HS-5 (cell line): ENCODE data around the gene PARD3.
A peak's percentile ranks its signal among the peaks of the same experiment; 100 is the strongest.
"Not testable (repeated sequence)": the region's sequence is repeated elsewhere in the genome, so short reads cannot be mapped to it uniquely, and the experiment has no call there.

Experiments used
- DNase-seq: peaks from one replicate; pipeline ENCODE4 v3.0.0-alpha.2; 2012; ENCODE audit warnings: low read depth

PARD3 gene

DNA sequence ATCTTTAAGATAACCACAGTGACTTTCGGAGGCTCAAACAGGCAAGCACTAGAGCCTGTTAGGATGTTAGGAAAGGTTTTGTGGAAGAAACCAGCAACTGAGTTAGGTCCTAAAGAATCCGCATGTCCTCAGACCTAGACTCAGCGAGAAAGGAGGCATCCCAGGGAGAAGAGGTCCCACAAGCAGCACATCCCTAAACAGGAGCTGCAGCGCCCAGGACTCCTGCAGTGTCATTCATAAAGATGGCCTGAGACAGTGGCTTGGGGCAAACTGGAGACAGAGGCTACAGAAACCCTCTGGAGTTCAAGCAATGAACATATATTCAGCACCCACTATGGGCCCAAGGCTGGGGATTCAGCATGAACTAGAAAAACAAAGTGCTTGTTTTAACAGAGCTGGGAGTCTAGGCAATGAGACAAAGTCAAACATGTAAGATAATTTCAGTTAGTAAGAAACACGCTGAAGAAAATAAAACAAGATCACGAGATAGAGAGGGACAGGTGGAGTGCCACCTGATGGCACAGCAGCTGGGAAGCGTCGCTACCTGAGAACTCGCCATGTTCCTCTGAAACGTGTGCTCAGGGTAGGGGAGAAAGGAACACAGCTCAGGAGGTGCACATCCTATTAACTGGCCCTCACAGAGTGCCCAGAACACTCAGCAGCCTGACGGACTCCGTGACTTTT lies 48.1 kb downstream of the PARD3 start:
- no peak for DNase-seq

DNA sequence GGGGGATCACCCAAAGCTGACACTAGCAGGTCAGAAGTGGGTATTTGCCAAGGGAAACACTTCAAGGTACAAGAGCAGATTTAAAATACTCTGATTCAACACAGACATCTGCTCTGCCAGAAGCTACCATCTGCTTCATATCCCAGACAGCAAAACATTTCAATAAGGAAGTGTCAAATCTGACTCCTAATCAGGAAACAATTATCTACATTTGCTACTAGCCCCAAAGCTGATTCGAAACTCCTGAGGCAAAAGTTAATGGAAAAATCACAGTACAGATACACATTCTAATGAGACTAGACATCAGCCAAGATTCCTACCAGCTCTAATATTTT lies 48.9 kb downstream of the PARD3 start:
- DNase-seq, result no peak

DNA sequence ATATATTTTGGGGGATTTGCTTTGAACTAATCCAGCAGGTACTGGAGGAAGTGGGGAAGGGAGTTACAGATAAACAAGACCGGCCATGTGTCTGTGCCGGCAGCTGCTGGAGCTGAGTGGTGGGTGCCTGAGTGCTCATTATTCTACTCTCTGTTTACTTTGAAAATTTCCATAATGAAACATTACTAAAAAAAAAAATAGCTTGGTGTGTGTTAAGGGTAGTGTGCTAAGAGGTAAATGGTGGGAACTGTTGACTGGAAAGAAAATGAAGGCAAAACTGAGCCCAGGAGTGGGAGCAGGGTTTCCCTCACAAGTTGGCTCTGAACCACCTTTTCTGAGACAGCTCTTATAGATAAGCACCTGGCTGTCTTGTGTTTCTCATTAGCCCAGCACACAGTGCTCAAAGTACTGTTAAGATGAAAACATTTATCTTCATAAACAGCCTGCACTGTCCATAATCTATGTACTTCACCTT lies 50.6 kb downstream of the PARD3 start:
- DNase-seq, result no peak

DNA sequence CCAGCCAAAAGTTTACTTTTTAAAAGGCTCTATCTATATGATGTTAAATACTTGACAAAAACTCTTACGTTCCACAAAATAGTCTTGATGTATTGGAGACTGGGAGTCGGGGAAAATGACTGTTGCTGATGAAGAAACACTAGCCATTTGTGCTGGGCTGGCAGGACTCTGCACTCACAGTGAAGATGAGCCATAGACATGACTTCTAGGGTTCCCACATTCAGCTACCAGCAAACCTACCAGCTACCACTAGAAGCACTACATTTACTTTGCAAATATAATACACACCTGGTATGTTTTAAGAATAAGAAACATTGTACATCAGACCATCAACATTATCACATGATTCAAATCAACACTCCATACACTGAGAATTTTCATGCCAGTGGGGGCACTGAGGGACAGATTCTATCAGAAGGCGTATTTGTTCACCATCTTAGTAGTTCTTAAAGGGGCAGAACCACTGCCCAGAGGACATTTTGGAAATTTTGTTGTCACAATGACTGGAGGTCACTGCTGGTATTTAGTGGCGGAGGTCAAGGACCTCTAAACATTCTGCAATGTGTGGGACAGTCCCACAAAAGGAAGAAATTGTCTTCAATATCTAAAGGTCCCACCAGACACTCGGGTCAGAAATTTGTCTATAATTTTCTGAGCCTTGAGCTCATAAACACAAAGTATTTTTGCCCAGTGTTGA lies 52.3 kb downstream of the PARD3 start:
- DNase-seq, result no peak

DNA sequence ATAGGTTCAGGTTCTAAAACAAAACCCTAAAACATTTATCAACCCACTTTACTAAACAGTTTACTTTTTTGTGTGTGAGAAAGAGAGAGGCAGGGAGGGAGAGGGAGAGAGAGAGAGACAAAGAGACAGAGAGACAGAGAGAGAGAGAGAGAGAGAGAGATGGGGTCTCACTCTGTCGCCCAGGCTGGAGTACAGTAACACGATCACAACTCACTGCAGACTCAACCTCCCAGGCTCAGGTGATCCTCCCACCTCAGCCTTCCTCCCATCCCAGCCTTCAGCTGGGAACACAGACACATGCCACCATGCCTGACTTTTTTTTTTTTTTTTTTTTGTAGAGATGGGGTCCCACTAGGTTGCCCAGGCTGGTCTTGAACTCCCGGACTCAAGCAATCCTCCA lies 52.9 kb downstream of the PARD3 start:
- DNase-seq, result no peak

DNA sequence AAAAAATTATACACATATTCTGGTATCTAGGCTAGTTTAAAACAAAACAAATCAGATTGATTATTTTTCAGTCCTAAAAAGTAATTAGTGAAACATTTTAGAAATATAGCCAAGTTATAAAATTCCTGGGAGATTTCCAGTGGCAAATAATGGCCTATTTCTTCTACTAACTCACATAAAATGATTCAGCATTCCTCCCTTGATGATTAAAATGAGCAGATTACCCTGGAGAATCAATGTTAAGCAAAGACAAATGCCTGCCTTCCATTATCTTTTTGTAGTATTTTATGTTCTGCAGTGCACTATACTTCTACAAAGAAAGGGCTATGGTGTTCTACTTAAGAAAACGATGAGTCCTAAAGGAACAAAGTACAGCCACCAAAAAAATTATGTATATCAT lies 53.6 kb downstream of the PARD3 start:
- DNase-seq, result no peak

DNA sequence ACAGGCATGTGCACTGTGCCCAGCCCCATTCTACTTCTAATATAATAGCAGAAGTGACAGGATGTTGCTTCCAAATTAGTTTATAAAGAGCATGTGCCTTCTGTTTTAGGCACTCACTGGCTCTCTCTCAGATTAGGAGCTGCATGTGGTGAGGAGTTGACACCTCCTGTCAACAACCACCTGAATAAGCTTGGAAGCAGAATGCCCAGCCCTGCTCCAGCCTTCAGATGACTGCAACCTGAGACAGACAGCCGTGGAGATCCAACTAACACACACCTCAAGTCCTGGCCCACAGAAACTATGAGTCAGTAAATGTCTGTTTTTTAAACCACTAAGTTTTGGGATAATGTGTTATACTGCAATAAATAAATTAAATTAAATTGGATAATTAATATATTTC lies 54.5 kb downstream of the PARD3 start:
- no peak for DNase-seq

DNA sequence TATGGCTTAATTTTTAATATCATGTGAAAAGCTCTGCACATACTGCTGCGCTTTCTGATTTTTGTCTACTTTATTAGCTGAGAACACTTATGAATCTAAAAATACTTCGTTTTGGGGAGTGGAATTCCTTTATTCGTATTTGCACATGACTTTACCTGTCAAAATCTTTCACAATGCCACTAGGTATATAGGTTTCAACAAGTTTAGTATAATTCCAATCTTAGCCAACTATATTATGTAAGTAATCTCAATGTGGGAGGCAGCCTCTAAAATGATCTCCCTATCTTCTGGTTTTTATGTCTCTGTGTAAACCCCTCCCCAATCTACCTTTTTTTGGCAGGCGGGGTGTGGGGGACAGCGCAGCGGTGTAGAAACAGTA lies 55.3 kb downstream of the PARD3 start:
- no peak for DNase-seq

DNA sequence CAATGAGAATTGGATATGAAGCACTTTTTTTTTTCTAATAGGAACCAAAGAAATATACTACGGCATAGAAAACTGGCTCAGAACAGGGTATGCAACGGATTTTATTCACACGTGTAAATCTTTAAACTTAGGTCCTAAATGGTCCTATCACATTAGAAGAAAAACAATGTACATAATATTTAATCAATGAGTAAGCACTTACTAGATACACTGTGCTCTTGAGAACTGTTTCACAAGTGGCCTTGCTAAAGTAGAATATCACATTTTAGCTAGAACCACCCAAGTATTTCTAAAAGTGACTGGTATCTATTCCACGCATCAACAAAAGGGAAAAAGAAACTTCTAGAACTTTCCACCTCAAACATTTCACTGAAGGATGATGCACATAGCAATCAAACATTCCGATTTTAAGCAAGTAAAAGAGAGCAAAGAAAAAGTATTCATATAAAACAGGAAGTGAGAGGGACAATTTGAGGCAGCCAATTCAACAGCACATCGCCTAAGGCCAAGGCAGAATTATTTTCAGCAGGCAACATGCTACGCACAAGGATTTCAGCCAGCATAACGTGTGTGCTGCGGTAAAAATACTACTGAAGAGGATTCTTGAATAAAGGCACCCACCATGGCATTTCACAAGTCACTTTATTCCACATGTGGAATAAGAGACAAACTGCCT lies 55.8 kb downstream of the PARD3 start:
- no peak for DNase-seq

DNA sequence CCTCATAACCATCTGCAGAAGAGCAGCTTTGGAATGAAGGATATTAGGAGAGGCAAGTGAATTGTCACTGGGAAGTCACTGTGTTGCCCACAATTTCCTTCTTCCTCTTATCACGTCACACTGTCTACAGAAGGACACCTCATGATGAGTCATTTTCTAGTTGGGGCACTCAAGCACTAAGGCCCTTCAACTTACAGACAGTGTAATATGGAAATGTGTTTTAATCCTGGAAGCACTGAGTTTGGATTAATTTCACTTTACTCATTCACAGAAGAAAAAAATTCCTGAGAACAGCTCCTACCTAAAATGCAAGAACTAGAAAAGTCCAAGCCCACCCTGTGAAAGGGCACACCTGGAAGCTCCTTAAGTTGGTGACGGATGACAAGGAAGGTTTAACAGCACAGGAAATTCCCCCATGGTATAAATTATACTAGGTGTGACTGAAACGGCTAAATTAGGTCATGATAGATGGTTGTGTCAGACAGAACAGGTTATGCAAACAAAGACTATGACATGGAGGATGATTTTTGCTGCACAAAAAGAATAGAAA lies 56.6 kb downstream of the PARD3 start:
- DNase-seq, result peak; percentile 68

DNA sequence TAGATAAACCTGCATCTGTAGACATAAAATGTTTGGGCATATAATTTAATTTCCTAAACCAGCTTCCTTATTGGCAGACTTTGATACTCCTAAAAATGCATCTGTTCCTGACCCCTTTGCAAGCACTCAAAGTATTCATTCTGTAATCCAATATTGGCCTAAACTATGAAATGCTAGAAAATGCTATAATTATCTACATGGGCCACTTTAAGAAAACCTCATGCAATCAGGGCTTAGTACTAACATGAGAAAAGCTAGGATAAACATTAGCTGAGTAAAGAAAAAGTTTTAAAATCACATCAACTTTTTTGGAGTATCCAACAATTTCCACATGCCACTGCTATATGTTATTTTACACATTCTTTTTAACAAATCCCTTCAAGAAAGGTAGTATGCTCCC lies 57.2 kb downstream of the PARD3 start:
- DNase-seq, result no peak

DNA sequence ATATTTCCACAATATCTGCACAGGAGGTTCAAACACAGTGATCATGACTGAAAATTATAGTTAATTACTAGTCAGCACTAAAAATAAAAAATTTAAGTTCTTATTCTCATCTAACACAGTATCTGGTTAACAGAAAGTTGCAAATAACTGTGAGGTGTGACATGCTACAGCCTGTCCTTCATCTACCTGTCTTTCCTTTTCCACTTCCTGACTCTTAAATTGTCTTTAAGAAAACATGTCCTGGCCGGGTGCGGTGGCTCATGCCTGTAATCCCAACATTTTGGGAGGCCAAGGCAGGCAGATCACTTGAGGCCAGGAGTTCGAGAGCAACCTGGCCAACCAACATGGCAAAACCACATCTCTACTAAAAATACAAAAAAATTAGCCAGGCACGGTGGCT lies 57.9 kb downstream of the PARD3 start:
- DNase-seq, result not testable (repeated sequence)

DNA sequence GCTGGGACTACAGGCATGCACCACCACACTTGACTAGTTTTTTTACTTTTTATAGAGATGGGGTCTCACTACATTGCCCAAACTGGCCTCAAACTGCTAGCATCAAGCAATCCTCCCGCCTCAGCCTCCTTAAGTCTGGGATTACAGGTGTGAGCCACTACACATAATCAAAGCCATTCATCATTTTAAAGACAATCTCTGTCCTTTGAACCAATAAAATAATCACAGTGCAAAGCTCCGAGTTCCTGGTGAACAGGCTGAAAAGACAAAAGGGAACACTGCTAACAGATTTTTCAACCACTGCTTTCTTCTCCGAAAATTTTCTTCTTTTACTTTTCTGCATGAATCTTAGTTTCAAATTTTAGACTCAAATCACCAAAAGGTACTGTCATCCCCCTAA lies 58.5 kb downstream of the PARD3 start:
- DNase-seq, result no peak

DNA sequence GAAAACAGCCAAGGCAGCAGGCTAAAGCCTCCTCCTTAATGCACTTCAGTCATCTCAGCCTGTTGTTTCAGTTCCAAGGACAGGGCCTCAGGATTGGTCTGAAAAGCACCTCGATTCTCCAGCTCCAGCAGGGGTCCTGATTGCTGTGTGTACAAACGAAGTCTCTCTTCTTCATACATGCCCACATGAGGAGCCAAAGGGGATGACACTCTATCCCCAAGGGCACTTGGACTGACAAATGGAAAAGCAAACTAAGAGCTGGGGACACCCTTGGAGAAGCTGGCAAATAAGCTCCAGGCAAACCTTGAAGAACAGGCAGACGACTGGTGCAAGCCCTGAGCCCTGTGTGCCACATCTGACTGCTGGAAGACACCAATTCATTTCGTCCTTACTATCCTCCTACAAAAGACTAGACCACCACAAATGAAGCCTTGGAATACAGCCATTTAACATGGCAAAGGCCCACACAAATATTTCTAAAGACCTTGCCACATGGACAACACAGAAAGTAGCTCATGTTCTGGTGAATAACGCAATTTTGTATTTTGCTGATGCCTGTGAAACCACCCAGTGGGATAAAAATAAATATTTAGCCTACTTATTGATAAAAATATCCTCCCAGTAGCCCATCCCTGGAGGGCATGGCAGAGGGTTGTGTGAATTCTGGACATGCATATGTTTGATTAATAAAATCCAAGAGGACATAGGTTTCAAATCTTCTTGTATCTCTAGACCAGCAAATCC lies 61.9 kb downstream of the PARD3 start:
- no peak for DNase-seq

DNA sequence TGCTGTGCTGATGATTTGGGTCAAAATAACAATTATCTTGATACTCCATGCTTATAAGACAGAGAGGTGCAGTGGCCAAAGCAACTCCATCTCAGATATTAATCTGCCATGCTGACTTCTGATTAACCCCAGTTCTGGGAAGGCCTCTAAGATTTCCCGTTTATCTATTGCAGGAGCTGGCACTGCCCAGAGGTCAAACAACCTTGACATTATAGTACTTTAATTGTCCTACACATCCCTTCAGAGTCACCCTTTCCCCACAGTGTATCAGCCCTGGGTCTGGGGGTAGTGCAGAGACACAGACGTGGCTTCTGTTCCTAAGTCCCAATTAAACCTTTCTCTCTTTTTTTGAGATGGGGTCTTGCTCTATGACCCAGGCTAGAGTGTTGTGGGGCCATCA lies 63.8 kb downstream of the PARD3 start:
- no peak for DNase-seq

DNA sequence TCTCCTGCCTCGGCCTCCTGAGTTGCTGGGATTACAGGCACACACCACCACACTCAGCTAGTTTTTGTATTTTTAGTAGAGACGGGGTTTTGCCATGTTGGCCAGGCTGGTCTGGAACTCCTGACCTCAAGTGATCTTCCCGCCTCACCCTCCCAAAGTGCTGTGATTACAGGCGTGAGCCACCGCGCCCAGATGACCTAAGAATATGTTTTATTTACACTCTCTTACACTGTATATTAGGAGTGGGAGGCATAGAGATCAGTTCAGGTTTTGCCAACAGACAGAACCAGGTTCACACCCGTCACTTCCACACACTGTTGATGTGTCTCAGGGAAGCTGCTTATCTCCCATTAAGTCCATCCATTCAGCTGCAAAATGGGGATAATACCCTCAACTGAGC lies 64.3 kb downstream of the PARD3 start:
- not testable (repeated sequence) for DNase-seq

DNA sequence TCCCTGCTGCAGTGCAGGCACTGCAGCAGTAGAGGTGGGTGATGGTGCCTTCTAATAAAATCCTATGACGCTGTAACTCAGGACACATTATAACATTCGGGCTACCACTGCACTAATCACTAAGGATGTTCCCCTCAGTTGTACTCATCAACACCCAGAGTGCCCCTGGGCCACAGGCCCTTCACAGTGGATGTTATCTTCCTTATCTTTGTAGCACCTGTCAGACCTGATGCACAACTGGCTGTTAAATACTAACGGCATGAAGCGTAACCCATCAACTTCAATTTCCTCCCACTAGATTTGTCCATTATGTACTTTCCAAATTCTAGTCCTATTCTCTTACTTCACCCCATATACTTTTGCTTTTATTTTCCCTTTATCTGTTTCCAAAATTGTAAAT lies 66.3 kb downstream of the PARD3 start:
- no peak for DNase-seq

DNA sequence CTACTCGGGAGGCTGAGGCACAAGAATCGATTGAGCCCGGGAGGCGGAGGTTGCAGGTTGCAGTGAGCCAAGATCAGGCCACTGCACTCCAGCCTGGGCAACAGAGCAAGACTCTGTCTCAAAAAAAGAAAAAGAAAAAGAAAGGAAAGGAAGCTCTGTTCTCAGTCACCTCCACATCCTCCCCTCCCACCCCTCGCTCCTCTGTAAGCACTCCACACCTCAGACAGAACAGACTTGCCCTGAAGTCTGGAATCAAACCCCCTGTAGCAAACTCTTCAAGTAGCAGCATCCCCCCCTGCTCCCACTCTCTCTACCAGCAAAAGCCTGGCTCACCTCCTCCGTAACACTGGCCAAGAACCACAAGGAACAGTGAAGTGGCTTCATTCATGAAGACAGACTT lies 66.7 kb downstream of the PARD3 start:
- DNase-seq, result no peak

DNA sequence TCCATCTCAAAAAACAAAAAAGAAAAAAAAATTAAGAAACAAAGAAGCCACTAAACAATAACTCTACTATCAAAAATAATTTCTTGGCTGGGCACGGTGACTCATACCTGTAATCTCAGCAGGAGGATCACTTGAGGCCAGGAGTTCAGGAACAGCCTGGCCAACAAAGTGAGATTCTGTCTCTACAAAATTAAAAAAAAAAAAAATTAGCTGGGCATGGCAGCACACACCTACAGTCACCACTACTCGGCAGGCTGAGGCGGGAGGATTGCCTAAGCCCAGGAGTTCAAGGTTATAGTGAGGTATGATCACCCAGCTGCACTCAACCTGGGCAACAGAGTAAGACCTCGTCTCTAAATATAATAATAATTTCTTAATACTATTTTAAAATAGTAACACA lies 69.0 kb downstream of the PARD3 start:
- DNase-seq, result no peak

DNA sequence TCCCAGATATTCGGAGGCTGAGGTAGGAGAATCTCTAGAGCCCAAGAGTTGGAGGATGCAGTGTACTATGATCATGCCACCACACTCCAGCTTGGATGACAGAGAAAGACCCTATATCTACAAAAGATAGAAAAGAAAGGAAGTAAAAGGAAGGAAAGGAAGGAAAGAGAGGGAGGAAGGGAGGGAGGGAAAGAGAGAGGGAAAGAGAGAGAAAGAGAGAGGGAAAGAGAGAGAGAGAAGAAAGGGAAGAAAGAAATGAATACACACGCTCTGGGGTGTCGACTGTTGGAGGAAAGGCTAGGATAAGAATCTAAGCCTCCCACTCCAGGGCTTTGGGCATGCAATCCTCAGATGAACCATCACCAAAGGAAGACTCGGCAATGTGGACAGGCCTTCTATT lies 69.9 kb downstream of the PARD3 start:
- no peak for DNase-seq

DNA sequence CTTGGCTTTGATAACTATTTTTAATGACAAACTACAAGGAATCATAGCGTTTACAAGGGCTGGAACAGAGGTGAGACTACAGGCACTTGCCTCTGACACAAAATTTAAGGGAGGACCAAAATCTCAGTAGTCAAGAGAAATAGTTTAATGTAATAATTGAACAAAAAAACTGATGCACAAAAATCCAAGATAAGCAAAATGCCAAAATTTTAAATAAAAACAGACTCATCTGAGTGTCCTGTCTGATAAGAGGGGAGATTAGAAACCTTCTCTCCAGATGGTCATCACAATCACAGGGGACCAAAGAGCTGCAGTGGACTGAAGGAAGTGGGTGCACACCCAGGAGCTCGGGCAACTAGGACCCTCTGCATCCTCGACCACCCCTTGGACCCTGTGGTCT lies 70.5 kb downstream of the PARD3 start:
- no peak for DNase-seq

DNA sequence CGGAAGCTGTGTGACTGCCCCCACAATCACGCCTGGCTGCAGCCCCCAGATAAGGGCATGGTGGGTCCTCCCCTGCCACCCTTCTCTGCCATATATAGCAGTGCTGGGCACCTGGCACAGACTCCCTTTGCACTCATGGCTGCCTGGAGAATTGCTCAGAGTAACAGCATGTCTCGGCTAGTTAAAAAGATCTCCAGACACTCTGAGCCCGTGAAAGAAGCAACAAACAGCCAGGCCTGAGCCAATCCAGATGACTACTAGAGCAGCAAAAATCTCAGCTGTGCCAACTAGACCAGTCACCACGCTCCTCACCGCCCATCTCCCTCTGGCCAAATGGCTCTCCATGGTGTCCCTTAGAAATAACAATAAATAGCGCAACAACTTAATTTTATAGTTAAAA lies 71.3 kb downstream of the PARD3 start:
- DNase-seq, result no peak

DNA sequence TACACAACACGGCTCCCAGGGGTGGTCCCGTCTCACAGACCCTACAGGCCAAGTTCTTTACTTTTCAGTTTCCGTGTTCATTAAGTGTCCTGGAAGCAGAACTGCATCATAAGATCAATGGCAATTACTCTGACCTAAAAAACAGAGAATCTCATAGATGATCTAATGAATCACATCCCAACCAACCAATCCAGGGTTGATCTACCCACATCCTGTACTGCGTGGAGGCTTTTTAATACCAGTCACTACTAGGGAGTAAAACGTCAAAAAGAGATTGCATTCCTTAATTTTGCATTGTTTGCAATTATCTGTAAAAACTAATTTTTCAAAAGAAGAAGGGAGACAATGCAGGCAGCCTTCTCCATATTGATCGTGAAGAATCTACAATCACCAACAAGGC lies 72.6 kb downstream of the PARD3 start:
- DNase-seq, result no peak
